ENCODE data around the gene ETS1. TPM values are rescaled to one million over a fixed set of nuclear protein-coding genes. Genes with fewer than 3 reads are reported as not detected.

Gene ETS1
- total and polyA plus RNA-seq, 2 experiments from 2014 or later, result 25.6 to 52.6 TPM

GRCh38 chr11:128595221-128595620 lies 7.9 kb upstream of the ETS1 start (continued):
- TF ChIP-seq, protein P1, sequence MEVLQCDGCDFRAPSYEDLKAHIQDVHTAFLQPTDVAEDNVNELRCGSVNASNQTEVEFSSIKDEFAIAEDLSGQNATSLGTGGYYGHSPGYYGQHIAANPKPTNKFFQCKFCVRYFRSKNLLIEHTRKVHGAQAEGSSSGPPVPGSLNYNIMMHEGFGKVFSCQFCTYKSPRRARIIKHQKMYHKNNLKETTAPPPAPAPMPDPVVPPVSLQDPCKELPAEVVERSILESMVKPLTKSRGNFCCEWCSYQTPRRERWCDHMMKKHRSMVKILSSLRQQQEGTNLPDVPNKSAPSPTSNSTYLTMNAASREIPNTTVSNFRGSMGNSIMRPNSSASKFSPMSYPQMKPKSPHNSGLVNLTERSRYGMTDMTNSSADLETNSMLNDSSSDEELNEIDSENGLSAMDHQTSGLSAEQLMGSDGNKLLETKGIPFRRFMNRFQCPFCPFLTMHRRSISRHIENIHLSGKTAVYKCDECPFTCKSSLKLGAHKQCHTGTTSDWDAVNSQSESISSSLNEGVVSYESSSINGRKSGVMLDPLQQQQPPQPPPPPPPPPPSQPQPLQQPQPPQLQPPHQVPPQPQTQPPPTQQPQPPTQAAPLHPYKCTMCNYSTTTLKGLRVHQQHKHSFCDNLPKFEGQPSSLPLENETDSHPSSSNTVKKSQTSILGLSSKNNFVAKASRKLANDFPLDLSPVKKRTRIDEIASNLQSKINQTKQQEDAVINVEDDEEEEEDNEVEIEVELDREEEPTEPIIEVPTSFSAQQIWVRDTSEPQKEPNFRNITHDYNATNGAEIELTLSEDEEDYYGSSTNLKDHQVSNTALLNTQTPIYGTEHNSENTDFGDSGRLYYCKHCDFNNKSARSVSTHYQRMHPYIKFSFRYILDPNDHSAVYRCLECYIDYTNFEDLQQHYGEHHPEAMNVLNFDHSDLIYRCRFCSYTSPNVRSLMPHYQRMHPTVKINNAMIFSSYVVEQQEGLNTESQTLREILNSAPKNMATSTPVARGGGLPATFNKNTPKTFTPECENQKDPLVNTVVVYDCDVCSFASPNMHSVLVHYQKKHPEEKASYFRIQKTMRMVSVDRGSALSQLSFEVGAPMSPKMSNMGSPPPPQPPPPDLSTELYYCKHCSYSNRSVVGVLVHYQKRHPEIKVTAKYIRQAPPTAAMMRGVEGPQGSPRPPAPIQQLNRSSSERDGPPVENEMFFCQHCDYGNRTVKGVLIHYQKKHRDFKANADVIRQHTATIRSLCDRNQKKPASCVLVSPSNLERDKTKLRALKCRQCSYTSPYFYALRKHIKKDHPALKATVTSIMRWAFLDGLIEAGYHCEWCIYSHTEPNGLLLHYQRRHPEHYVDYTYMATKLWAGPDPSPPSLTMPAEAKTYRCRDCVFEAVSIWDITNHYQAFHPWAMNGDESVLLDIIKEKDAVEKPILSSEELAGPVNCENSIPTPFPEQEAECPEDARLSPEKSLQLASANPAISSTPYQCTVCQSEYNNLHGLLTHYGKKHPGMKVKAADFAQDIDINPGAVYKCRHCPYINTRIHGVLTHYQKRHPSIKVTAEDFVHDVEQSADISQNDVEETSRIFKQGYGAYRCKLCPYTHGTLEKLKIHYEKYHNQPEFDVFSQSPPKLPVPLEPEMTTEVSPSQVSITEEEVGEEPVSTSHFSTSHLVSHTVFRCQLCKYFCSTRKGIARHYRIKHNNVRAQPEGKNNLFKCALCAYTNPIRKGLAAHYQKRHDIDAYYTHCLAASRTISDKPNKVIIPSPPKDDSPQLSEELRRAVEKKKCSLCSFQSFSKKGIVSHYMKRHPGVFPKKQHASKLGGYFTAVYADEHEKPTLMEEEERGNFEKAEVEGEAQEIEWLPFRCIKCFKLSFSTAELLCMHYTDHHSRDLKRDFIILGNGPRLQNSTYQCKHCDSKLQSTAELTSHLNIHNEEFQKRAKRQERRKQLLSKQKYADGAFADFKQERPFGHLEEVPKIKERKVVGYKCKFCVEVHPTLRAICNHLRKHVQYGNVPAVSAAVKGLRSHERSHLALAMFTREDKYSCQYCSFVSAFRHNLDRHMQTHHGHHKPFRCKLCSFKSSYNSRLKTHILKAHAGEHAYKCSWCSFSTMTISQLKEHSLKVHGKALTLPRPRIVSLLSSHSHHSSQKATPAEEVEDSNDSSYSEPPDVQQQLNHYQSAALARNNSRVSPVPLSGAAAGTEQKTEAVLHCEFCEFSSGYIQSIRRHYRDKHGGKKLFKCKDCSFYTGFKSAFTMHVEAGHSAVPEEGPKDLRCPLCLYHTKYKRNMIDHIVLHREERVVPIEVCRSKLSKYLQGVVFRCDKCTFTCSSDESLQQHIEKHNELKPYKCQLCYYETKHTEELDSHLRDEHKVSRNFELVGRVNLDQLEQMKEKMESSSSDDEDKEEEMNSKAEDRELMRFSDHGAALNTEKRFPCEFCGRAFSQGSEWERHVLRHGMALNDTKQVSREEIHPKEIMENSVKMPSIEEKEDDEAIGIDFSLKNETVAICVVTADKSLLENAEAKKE (CRISPR knock-in tag; IDR thresholded peaks at IDR 0.05), result no peak
- TF ChIP-seq, protein P2, sequence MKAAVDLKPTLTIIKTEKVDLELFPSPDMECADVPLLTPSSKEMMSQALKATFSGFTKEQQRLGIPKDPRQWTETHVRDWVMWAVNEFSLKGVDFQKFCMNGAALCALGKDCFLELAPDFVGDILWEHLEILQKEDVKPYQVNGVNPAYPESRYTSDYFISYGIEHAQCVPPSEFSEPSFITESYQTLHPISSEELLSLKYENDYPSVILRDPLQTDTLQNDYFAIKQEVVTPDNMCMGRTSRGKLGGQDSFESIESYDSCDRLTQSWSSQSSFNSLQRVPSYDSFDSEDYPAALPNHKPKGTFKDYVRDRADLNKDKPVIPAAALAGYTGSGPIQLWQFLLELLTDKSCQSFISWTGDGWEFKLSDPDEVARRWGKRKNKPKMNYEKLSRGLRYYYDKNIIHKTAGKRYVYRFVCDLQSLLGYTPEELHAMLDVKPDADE (IDR thresholded peaks at IDR 0.05), result no peak
- TF ChIP-seq EZH2phosphoT487 (IDR thresholded peaks at IDR 0.05; ENCODE audit: unreplicated experiment), result no peak
- no peak for TF ChIP-seq NANOG (IDR thresholded peaks at IDR 0.05; ENCODE audit: borderline replicate concordance)
- no peak for TF ChIP-seq JUNB (IDR thresholded peaks at IDR 0.05; ENCODE audit: unreplicated experiment)
- no peak for TF ChIP-seq ZNF114 (CRISPR knock-in tag; IDR thresholded peaks at IDR 0.05)
- TF ChIP-seq, protein P3, sequence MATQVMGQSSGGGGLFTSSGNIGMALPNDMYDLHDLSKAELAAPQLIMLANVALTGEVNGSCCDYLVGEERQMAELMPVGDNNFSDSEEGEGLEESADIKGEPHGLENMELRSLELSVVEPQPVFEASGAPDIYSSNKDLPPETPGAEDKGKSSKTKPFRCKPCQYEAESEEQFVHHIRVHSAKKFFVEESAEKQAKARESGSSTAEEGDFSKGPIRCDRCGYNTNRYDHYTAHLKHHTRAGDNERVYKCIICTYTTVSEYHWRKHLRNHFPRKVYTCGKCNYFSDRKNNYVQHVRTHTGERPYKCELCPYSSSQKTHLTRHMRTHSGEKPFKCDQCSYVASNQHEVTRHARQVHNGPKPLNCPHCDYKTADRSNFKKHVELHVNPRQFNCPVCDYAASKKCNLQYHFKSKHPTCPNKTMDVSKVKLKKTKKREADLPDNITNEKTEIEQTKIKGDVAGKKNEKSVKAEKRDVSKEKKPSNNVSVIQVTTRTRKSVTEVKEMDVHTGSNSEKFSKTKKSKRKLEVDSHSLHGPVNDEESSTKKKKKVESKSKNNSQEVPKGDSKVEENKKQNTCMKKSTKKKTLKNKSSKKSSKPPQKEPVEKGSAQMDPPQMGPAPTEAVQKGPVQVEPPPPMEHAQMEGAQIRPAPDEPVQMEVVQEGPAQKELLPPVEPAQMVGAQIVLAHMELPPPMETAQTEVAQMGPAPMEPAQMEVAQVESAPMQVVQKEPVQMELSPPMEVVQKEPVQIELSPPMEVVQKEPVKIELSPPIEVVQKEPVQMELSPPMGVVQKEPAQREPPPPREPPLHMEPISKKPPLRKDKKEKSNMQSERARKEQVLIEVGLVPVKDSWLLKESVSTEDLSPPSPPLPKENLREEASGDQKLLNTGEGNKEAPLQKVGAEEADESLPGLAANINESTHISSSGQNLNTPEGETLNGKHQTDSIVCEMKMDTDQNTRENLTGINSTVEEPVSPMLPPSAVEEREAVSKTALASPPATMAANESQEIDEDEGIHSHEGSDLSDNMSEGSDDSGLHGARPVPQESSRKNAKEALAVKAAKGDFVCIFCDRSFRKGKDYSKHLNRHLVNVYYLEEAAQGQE (IDR thresholded peaks at IDR 0.05; ENCODE audit: unreplicated experiment), result no peak
- TF ChIP-seq POLR2AphosphoS5 (IDR thresholded peaks at IDR 0.05; ENCODE audit: low read depth), result no peak
- TF ChIP-seq STAT1 (IDR thresholded peaks at IDR 0.05; ENCODE audit: unreplicated experiment), result no peak
- TF ChIP-seq EZH2 (IDR thresholded peaks at IDR 0.05; ENCODE audit: low read depth, unreplicated experiment), result no peak
